BJ (cell line): ENCODE measurements around the gene LBHD1. TPM values are rescaled to one million over a fixed set of nuclear protein-coding genes. Genes with fewer than 3 reads are reported as not detected.

Source experiments
- CTCF ChIA-PET: fragments of 350-600 bp; formaldehyde crosslinking; extraction: SDS; loops from one replicate; lab custom pipeline; 2021; ENCODE audit warnings: antibody characterized with exemption, inconsistent platforms; lab: Yijun Ruan, JAX
- POLR2A ChIA-PET: fragments of 300-600 bp; sonication (Branson Sonifier 250); formaldehyde crosslinking; extraction: SDS; loops from one replicate; lab custom pipeline; 2021; ENCODE audit warnings: antibody characterized with exemption; lab: Charles Lee
- DNase-seq: peaks from one replicate; pipeline ENCODE4 v3.0.0-alpha.2; 2011; ENCODE audit warnings: low read depth
- H3K27me3 ChIP-seq: 2 replicates; pipeline ENCODE4 v1.6.0; 2011; ENCODE audit warnings: low read length; ENCODE audit not compliant: control insufficient read depth, insufficient read depth
- H3K36me3 ChIP-seq: 2 replicates; pipeline ENCODE4 v1.5.1; 2011; ENCODE audit warnings: low read length; ENCODE audit not compliant: control insufficient read depth, insufficient read depth
- H3K4me3 ChIP-seq: 2 replicates; pipeline ENCODE4 v1.5.1; 2011; ENCODE audit warnings: low read depth, mild to moderate bottlenecking, control low read depth, low read length
- polyA plus RNA-seq: library from polyadenylated mRNA; depleted of rRNA; stranded (reverse); fragments of >200 nt; gene quantifications from 2 replicates; pipeline ENCODE4 v1.2.3, GENCODE V29; 2011
- TF ChIP-seq, protein P1 (sequence below): IDR thresholded peaks from 2 replicates; pipeline ENCODE4 v1.5.1; 2011; ENCODE audit warnings: low read depth, mild to moderate bottlenecking, control low read depth, inconsistent platforms, low read length, moderate library complexity; ENCODE audit not compliant: insufficient read depth

The LBHD1 gene
- polyA plus RNA-seq, 1 experiment = 4.0 TPM

DNA sequence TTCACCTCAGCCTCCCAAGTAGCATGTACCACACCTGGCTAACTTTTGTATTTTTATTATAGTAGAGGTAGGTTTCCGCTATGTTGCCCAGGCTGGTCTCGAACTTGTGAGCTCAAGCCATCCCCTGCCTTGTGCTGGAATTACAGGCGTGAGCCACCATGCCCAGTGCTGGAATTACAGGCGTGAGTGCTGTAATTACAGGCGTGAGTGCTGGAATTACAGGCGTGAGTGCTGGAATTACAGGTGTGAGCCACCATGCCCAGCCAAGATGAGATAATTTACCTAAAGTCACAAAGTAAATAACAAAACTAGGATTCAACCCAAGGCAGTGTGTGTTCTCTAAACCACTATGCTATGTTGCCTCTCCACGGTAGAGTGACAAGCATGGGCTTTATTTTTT, 10.5 kb upstream of the LBHD1 start:
- POLR2A ChIA-PET = no interaction called here
- CTCF ChIA-PET = interaction anchor here (3.3 kb wide), 1 partner anchor 12 kb away, joined by 40 read pairs; no protein-coding TSS in a partner anchor
- TF ChIP-seq, protein P1, sequence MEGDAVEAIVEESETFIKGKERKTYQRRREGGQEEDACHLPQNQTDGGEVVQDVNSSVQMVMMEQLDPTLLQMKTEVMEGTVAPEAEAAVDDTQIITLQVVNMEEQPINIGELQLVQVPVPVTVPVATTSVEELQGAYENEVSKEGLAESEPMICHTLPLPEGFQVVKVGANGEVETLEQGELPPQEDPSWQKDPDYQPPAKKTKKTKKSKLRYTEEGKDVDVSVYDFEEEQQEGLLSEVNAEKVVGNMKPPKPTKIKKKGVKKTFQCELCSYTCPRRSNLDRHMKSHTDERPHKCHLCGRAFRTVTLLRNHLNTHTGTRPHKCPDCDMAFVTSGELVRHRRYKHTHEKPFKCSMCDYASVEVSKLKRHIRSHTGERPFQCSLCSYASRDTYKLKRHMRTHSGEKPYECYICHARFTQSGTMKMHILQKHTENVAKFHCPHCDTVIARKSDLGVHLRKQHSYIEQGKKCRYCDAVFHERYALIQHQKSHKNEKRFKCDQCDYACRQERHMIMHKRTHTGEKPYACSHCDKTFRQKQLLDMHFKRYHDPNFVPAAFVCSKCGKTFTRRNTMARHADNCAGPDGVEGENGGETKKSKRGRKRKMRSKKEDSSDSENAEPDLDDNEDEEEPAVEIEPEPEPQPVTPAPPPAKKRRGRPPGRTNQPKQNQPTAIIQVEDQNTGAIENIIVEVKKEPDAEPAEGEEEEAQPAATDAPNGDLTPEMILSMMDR = no peak

DNA sequence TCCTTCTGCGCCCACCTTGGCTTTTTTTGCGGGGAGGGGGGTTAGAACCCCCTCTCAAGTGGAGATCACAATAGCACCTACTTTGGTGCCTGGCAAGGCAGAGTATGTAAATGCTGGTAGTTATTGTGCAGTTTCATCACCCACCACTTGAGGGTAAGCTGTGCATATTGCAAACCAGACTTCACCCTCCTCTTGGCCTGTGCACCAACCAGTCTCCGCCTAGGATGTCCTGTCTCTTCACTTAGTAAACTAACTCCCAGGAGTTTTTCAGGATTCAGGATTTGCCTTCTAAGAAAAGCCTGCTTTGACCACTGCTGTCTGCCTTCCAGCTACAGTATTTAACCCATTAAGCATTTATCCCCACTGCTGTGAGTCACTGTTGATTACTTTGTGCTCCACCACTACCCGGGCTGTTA, 8.8 kb upstream of the LBHD1 start:
- Histone ChIP-seq H3K36me3 (peaks cover 11% of the 10 kb centered on the region), H3K27me3 (no peaks in the 10 kb centered on the region), H3K4me3 (no peak overlapping the region)
- DNase-seq = no peak
- ChIA-PET CTCF (interaction anchor here (0.6 to 3.3 kb wide), 28 partner anchors 9 to 299 kb away, joined by 3 to 40 read pairs (median 4); partner anchors contain the start of genes C11orf98, CSKMT, EML3 and GNG3), POLR2A (no interaction called here)
- TF ChIP-seq, protein P1 = peak; percentile 67

More for the DNA sequence above, 10.5 kb upstream of the LBHD1 start:
- Histone ChIP-seq H3K4me3 (no peak overlapping the region), H3K27me3 (no peaks in the 10 kb centered on the region), H3K36me3 (0 out of 2 replicates have a peak, but pooled peaks cover under 1% of the 10 kb centered on the region)
- no peak for DNase-seq

DNA sequence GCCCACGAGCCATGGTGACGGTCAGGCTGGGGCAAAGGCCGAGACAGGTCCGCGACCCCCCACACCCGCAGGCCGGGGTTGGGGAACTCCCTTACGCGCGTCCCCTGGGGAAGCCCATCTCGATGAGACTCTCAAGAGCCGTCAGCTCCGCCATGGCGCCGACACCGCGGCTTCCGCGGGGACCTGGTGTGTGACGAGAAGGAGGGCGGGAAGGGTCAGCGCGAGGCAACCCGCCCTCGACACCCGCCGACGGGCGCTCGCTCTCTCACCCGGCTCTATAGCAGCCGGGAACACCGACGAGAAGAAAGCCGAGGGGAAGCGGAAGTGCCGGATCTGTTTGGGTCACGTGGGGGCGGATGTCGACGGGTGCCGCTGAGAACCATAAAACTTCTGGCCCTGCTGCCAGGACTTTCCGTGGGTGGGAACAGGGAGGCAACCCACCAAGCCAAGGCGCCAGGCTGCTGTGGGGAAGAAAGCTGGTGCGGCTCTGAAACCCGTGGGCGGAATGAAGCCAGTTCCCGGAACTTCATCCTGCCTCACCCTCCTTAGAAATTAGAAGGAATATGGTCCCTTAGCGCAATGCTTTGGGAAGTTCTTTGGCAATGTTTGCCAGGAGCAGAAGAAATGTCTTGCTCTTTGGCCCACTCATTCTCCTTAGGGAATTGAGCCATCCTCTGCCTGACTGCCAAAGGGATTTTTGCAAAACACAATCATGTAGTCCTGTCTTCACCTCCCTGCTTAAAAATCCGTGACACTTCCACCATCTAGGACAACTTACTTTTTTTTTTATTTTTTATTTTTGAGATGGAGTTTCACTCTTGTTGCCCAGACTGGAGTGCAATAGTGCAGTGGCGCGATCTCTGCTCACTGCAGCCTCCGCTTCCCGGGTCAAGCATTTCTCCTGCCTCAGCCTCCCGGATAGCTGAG, 7.0 kb upstream of the LBHD1 start, which contains the start of gene UBXN1:
Gene UBXN1 (minus strand): TSS at position 304 of the 927 bp plus-strand sequence. CDS start 150 bp downstream, at position 154.
- H3K27me3 ChIP-seq = no peaks in the 10 kb centered on the region
- POLR2A ChIA-PET = interaction anchor here (0.6 kb wide), 3 partner anchors 13 to 187 kb away, joined by 3 to 7 read pairs (median 5); no protein-coding TSS in a partner anchor
- TF ChIP-seq, protein P1 = no peak

DNA sequence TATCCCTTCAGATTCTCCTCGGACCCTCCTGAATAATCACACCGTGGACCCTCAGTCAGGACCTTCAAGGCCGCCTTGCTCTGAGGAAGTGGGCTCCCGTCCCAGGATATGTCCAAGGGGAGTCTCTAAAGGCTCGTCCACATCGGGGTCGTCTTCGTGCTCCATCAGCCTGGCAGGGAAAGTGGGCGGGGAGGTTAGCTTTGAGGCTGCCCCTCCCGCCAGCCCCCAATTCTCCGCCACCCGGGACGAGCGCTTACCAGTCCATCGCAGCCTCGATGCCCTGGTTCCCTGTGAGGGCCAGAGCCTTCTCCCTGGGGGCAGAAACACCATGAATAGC, 6.3 kb upstream of the LBHD1 start:
- CTCF ChIA-PET = interaction anchor here (0.7 to 1.0 kb wide), 2 partner anchors 16 to 29 kb away, joined by 3 to 4 read pairs; partner anchors contain the start of genes BSCL2 and GNG3
- H3K27me3 ChIP-seq = no peaks in the 10 kb centered on the region
- H3K36me3 ChIP-seq = peaks cover 13% of the 10 kb centered on the region
- POLR2A ChIA-PET = no interaction called here
- DNase-seq = no peak
- TF ChIP-seq, protein P1 = no peak
- H3K4me3 ChIP-seq = peak overlapping the region; percentile 74

More for the DNA sequence above, 7.0 kb upstream of the LBHD1 start, which contains the start of gene UBXN1:
- peak within 1 kb of the TSS; percentile 74 for H3K4me3 ChIP-seq
- no peak for DNase-seq
- CTCF ChIA-PET = interaction anchor here (0.7 to 3.3 kb wide), 7 partner anchors 11 to 67 kb away, joined by 3 to 40 read pairs (median 5); partner anchors contain the start of genes BSCL2, C11orf98, CSKMT and EML3
- peaks cover 11% of the 10 kb centered on the region for H3K36me3 ChIP-seq

DNA sequence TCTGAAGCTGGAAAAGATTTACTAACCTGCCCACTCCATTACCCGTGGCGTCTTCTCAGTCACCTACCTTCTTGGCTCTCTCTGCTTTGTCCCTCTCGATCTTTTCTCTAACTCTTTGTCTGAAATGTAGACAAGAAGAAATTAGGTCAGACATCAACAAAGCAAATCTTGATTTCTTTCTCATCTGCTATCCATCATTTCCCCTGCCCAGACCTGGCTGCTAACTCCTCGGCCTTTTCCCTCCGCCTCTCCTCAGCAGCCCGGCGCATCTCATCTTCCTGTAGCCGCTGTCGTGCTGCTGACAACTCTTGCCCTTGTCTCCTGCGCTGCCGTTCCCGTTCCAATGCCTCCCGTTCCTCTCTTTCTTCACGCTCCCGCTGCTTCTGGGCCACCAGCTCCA, 5.6 kb upstream of the LBHD1 start:
- no peaks in the 10 kb centered on the region for H3K27me3 ChIP-seq
- no peak for DNase-seq
- H3K4me3 ChIP-seq = peak overlapping the region; percentile 74; the same call in 1 of the 2 replicates
- CTCF ChIA-PET = interaction anchor here (1.7 kb wide), 1 partner anchor 11 kb away, joined by 5 read pairs; the partner anchor contains the start of gene LRRN4CL
- TF ChIP-seq, protein P1 = no peak
- POLR2A ChIA-PET = no interaction called here
- peaks cover 13% of the 10 kb centered on the region for H3K36me3 ChIP-seq
